Activated T-cell treated with anti-CD3 and anti-CD28 coated beads, Interleukin-2, amount 50 U/mL, for 48 hours (primary cell): ENCODE data around the gene GRIPAP1.

Experiments used
- DNase-seq, 2 experiments: peaks; one replicate each; pipeline ENCODE4 v3.0.0-alpha.2; 2020

GRIPAP1 gene, protein sequence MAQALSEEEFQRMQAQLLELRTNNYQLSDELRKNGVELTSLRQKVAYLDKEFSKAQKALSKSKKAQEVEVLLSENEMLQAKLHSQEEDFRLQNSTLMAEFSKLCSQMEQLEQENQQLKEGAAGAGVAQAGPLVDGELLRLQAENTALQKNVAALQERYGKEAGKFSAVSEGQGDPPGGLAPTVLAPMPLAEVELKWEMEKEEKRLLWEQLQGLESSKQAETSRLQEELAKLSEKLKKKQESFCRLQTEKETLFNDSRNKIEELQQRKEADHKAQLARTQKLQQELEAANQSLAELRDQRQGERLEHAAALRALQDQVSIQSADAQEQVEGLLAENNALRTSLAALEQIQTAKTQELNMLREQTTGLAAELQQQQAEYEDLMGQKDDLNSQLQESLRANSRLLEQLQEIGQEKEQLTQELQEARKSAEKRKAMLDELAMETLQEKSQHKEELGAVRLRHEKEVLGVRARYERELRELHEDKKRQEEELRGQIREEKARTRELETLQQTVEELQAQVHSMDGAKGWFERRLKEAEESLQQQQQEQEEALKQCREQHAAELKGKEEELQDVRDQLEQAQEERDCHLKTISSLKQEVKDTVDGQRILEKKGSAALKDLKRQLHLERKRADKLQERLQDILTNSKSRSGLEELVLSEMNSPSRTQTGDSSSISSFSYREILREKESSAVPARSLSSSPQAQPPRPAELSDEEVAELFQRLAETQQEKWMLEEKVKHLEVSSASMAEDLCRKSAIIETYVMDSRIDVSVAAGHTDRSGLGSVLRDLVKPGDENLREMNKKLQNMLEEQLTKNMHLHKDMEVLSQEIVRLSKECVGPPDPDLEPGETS

DNA sequence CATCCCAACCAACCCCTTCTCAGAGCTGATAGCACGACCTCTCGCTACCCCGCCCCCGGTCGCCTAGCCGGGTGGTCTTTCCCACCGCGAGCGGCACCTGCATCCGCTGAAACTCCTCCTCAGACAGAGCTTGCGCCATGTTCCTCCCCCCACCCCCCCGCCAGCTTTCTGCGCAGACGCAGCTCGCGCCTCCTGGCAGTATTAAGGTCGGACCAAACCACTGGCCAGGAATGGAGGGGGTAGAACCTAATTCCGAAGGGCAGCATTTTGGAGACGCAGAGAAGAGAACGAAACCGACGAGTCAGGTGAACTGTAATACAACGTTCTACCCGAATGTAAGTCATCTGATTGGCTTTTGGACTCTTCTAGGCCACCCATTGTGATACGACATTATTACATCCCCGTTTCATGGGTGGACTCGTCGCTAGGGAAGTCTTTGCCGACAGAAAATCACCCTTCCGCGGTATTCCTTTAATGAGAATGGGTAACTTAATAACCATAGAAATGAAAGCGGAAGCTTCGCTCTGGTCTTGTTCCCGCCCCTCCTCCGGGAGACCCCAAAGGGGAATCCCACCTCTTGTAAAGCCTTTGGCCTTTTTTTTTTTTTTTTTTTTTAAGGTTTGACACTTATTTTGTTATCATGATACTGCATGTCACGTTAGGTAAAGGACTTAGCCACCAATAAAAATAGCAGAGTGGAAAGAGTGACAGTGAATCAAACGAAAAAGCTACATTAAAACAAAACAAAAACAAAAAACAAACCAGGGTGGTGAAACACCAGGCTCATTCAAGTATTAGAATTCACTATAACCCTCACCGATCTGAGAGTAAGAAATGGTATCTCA lies at the start of gene GRIPAP1:
Gene GRIPAP1 (minus strand): TSS at position 174 of the 845 bp plus-strand sequence. CDS start 35 bp downstream, at position 139.
- peak; percentile 77 to 79 for DNase-seq

DNA sequence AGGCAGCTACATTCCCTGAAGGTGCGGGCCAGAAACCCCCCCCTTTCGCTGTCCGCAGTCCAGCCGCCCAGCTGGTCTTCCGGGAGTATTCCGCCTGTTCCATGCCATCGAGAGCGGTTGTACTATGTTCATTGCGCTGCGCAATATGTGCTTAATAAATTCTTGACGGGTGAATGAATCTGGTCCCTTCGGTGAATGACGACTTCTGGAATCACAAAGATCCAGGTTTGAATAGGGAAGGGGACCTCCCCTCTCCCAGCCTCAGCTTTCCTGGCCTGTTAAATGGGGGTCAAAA lies 41.9 kb upstream of the GRIPAP1 start:
- DNase-seq = no peak

DNA sequence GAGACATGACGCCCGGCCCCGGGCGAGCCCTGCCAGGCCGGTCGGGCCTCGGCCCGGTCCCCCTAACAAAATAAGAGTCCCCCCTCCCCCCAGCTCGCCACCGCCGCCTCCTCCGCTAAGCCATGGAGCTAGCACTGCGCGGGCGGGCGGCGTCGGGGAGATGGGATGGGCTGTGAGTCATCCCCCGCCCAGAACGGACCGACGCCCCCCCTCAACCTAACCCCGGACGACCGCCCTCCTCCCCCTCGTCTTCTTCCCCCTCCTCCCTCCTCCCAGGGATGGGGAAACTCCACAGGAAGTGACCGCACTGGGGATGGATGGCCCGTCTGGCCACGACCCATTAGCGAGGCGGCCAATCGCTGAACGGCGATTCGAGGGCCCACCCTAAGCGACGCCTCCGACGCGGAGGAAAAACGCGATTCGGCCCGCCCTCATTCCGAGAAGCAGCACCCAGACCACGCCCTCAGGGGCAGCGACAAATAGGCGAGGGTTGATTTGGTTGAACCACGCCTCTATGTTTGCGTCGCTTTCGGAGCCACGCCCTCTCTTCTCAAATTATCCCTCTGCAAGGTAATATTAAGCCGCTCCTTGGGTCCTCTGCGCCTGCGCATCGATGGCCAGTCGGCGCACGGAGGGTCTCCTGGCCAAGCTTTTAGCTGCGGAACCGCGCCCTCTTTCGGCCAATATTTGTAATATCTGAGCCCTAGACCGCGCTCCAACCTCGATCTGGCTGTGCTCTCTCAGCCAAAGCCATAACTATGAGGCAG lies 41.3 kb upstream of the GRIPAP1 start, which contains the start of gene TFE3:
Gene TFE3 (minus strand): TSS at position 138 of the 767 bp plus-strand sequence. CDS start 131 bp downstream, at position 7.
- DNase-seq = peak; percentile 95 to 96

DNA sequence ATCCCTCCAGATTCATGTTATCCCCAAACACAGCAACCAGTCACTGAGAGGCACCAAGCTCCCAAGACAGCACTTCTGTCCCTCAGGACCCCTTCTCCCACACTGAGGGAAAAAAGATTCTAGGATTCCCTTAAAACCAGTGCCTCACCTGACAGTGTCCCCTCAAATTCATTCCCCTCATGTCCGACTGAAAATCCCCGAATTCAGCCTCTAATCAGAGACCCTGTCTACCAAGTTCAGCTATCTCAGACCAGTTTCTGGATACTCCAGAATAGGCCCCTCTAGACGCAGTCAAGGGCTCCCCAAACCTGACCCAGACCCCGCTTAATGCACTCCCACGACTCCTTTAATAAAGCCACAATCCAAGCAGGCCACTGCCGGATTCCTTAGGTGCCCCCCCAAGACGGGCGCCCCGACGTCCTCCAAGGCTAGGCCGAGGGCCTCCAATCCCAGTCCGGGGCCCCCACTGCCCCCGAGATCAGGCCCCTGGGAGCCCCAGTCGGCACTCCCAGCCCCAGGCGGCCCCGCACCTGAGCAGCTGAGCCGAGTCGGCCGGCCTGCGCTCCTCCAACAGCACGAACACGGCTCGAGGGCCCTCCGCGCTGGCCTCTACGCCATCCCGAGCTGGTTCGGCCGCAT lies 40.6 kb upstream of the GRIPAP1 start:
- no peak for DNase-seq

DNA sequence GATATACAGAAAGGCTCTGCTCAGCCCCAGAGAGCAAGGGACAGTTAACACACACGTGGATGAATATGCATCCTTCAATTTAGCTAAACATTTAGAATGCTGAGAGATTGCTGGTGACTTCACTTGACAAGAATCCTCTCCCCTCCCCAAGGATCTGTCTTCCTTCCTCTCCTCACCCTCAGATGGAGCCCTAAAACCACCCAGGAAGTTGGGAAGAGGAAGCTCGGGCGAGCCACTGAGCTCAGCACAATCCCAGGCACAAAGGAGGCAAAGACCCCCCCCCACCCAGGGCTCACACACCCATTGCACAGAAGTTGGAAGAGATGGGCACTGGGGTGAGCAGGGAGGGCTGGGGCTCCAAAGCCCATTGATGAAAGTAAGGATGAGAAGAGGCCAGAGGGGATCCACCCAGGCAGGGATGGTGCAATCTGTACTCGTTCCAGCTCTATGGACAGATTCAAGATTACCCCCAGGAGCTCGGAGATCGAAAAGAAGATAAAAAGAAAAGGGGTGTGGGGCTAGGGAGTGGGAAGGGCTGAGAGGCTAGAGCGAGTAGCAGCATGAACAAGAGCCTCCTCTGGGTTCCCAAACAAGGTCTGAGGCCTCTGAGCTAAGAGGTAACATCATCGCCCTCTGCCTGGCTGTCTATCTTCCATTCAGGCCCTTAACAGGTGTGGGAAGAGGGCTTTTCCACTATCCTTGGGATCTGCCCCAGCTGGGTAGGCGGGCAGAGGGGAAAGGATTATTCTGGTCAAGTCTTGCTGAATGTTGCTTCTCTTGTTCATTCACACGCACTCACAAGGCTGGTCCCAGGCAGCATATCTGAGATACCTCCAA lies 39.9 kb upstream of the GRIPAP1 start:
- peak; percentile 29 to 36 for DNase-seq

DNA sequence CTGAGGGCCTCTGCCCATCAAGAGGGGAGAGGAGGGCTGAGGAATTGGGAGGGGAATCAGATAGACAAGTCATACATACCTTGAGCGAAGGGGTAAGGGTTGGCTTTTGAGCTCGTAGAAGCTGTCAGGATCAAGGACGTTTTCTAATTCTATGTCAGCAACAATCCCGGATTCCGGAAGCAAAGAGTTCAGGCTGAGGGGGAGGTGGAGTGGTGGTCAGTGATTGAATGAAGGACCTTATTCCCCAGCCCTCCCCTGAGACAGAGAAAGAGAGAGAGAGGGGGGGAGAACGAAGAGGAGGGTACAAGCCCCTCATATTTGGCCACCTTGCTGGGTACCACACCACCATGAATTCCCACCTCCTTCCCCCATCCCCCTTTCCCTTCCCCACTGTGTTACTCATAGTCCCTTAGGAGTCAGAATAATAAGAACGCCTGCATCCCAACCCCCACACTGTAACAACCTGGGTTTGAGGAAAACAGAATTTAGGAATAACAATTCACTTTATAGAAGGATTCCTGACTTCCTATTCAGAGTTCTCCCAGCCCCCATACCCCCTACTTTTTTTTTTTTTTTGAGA lies 38.4 kb upstream of the GRIPAP1 start:
- no peak for DNase-seq

DNA sequence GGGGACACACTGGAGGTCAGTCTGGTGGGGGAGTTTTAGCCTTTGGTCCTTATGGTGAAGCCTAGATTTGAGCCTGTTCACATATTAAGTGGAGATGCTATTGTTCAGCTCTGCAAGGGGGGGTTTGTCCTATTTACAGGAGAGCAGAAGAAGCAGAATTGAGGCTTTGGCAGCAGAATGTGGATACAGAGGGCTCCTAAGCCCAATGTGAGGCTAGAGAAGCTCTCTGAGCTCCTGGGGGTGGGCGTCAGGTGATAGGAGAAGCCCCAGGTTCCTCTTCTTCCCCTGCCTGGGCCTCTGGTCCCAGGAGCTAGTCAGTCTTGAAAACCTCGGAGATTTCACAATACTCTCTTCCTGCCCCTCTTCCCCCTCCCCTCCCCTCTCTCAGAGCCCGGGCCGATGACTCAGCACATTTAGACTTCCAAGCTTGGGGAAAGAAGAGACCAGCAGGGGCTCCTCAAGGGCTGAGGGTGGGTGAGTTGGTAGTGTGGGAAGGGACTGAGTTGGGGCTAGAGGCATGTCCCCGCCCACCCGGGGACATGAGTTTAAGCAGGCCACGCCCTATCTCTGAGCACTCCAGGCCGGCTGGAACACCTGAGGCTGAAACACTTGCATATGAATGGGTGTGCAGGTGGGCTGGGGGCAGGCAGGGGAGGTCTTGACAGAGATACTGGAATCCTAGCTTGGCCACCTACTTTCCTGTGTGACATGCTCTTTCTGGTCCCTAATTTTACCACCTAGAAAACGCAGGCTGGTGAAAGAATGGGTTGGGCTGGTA lies 37.7 kb upstream of the GRIPAP1 start:
- peak; percentile 57 to 65 for DNase-seq

DNA sequence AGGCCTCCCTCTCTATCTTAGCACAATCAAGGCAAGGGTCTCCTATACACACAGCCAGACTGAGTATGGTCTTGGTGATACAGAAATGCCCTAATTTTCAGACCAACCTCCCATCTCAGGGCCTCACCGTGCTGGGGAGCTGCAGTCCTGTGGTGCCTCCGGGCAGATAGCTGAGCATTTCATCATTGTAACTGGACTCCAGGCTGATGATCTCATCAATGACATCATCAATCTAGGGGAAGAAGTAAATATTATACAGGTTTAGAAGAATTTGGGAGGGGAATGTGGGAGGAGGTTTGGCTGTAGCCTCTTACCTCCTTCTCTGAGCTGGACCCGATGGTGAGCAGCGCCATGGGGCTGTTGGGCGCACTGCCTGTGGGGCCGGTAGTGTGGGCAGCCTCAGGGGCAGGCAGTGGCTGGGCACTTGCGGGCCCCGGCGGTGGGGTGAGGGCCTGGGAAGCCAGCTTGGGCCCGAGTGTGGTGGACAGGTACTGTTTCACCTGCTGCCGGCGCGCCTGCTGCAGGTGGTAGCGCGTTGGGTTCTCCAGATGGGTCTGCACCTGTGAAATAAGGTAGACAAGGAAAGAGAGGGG lies 35.9 kb upstream of the GRIPAP1 start:
- DNase-seq = no peak

DNA sequence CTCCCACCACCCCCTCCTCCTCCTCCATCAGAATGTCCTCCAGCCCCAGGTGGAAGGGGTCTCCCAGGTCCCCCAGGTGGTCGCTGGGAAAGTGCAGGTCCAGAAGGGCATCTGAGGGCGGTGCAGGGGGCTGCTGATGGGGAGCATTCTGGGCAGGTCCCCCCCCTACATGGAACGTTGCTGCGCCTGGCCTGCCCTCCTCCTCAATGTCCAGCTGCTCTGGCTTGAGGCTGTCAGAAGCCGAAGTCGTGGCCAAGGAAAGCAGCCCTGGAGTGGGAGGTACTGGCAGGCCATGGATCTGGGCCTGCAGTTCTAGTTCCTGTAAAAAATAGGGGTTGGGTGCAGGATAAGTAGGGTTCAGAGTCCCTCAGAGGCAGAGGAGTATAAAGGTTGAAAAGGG lies 28.2 kb upstream of the GRIPAP1 start:
- DNase-seq = no peak

DNA sequence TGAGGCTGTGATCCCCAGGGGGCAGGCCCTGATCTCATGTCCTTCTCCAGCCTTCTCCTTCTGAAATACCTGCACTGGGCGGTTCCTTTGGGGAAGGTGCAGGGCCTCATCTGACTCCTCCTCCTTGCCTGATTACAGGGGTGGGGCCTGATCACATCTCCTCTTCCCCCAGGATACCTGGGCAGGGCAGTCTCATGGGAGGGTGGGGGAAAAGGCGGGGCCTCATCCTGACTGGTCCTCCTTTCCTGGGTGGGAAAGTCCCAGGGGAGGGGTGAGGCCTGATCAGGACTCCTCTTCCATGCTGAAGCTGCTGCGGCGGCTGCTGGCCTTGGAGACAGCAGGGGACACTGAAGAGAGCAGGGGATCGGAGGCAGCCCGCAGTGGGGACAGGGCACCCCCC lies 27.8 kb upstream of the GRIPAP1 start:
- DNase-seq = no peak

DNA sequence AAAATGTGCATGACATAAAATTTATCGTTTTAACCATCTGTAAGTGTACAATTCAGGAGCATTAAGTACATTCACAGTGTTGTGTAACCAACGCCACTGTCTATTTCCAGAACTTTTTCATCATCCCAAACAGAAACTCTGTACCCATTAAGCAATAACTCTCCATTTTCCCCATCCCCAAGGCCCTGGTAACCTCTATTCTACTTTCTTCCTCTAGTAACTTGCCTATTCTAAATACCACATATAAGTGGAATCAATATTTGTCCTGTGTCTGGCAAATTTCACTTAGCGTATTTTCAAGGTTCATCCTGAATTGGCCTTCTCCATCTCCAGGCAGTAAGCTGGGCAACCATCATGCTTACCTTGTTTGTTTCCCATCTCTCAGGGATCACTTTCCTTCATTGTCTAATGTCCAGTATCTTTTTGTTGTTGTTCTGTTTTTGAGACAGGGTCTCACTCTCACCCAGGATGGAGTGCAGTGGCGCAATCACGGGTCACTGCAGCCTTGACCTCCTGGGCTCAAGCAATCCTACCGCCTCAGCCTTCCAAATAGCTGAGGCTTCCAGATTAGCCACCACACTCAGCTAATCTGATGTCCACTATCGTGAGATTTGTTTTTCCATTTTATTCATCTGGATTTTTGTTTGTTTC lies 17.7 kb upstream of the GRIPAP1 start:
- no peak for DNase-seq

DNA sequence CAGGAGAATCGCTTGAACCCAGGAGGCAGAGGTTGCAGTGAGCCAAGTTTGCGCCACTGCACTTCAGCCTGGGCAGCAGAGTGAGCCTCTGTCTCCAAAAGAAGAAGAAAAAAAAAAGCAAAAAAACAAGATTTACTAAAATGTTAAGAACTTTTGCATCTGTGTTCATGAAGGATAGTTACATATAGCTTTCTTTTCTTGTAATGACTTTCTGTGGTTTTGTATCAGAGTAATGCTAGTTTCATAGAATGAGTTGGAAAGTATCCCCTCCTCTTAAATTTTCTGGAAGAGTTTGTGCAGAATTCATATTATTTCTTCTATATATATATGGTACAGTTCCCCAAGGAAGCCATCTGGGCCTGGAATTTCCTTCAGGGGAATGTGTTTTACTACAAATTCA lies 17.0 kb upstream of the GRIPAP1 start:
- no peak for DNase-seq

DNA sequence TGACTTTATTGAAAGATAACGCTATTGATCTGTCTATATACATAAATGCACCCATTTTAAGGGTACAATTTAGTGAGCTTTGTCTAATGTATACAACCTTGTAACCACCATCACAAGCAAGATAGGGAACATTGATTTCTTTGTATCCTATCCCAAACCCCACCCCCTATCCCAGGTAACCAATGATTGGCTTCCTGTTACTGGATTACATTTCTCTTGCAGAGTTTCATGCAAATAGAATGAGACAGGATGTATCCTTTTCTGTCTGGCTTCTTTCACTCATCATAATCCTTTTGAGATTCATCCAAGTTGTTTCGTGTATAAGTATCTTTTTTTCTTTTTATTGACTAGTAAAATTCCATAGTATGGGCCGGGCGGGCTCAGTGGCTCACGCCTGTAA lies 1.6 kb upstream of the GRIPAP1 start:
- DNase-seq = no peak

DNA sequence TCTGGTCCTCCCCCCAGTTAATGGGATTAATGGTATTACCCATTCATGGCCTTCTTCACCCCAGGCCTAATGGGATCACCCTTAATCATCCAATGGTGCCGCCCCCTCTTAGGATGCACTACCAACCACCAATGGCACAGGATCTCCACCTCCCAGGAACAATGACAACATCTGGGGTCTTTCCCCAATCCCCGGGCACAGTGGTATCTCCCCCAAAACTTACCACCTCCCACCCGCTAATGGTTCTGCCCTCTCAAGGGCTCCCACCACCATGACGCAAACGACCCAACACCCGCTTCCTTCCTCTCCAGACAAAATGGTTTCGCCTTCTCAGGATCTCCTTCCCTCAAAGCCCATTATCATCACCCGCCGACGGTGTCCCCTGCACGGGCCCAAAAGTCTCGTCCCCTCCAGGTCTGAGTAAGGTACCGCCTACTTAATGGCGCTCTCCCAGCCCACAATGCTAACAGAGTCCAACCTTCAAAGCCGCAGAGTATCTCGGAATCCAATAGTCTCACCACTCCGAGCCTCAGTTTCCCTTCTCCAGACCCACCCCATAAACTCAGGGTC lies 458 bp downstream of the GRIPAP1 start:
- DNase-seq = no peak

DNA sequence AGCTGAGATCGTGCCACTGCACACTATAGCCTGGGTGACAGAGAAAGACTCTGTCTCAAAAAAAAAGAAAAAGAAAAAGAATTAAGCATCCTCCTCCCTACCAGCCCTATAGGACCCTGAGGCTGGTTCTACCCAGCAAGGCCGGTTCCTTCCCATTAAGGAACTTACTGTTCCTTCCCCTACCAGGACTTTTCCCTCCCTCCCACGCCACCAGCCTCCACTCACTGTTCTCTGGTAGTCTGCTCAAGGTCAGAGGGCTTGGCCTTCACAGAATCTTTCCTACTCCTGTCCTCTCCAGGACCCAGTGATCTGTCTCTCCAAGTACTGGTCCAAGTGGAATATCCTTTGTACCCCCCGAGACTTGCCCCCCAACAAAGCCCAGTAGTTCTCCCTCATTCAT lies 1.4 kb downstream of the GRIPAP1 start:
- DNase-seq = no peak

DNA sequence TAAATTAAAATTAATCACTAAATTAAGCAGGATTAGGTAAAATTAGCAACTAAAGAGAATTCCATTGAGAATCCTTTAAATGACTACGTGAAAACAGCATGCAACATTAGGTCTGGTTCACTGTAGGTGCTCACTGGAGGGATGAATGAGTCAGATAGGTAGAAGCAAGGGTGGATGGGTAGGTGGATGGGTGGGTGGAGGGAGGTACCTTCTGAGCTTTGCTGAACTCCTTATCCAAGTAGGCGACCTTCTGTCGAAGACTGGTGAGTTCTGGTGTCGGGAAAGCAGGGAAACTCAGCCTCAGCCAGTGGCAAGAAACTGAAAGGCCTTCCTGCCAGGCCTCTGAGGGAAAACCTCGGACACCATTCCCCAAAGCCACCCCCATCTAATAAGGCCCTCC lies 3.0 kb downstream of the GRIPAP1 start:
- DNase-seq = no peak

DNA sequence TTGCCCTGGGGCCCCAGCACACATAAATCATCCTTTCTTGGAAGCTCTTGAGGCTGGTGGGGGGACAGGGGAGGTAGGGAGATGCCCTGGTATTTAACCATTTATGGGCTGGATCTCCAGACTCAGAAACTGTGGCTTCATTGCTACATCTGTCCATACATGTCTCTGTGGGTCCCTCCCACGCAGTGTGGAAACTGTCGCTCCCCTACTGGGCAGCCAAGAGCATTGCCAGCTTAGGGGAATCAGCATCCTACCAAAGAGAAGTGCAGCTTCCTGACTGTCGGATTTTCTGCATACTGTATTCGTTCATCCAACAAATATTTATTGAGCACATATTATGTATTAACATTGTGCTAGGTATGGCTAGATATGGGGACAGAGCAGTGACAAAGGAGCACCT lies 3.7 kb downstream of the GRIPAP1 start:
- no peak for DNase-seq

DNA sequence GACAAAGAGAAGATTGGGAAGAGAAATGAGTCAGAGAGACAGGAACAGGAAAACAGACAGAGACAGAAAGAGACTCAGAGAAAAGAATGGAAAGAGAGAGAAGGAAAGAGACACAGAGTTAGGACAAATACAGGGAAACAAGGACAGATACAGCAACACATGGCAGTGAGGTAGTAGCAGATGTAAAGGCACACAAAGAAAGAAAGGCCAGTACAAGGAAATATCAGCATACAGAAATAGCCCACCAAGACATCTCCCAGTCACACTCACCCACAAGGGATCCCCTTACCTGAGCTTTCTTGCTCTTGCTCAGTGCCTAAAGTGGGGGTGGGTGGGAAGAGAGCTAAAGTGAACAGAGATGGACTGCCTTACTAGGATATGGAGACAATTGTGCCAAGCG lies 4.2 kb downstream of the GRIPAP1 start:
- no peak for DNase-seq
